ENCODE results near the gene SPSB1.
"Not testable (repeated sequence)": the region's sequence is repeated elsewhere in the genome, so short reads cannot be mapped to it uniquely, and the experiment has no call there.

SPSB1 gene

GRCh38 chr1:9299571-9300541 lies 7.2 kb downstream of the SPSB1 start:
- DNase-seq (ENCODE audit: low read depth in 1 of 2, low spot score in 1 of 2): not testable (repeated sequence)

DNA sequence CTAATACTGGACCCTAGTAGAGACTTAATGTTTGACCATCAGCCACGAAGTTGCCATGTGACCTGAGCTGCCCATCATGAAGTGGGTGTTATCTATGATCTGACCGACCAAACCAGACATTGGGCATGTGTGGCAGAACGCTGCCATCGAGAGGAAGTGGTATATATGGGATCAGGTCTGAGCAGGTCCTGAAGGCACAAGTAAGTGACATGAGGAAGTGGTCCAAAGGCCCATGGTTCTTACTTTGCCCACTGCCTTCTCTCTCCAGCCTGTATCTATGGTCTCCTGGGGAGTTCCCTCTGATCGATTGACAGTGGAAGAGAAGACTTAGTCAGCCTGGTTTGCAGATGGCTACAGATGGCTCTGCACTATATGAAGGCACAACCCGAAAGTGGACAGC lies 7.9 kb downstream of the SPSB1 start:
- DNase-seq (ENCODE audit: low read depth in 1 of 2, low spot score in 1 of 2): no peak

GRCh38 chr1:9302745-9303524 lies 10.2 kb downstream of the SPSB1 start:
- DNase-seq (ENCODE audit: low read depth in 1 of 2, low spot score in 1 of 2): no peak

GRCh38 chr1:9303916-9304315 lies 11.2 kb downstream of the SPSB1 start:
- no peak for DNase-seq (ENCODE audit: low read depth in 1 of 2, low spot score in 1 of 2)

DNA sequence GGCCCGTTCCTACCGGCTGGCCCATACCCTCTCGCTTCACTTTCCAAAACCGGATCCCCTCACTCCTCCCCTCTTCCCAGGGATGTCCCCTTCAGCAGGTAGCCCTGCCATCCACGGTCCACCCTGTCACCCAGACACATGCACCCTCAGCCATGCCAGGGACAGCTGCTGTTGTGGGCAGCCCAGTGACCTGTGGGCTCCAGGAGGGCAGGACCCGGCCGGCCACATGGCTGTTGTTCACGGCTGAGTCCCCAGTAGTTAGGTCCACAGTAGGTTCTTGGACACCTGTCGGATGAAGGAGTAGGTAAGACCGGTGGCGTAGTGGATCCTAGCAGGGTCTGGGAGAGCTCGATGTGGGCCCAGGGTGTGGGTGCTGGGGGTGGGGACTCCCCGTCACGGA lies 12.5 kb downstream of the SPSB1 start:
- no peak for DNase-seq (ENCODE audit: low read depth in 1 of 2, low spot score in 1 of 2)

DNA sequence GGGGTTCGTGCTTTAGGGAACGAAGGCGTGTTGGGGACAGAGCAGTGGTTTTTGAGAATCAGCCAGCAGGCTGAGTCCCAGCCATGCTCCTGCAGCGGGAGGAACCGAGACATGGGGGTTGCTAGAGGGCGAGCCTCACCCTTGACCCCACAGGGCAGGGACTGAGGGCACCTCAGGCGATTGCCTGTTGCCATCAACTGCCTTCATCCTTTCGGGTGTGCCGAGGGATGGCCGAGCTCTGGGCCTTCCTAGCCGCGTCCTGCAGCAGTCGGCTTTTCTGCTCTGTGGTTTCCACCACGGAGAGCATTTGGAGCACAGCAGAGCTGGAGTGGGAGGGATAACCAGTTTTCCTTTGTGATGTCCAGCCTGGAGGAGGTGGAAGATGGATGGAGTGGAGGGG lies 13.3 kb downstream of the SPSB1 start:
- no peak for DNase-seq (ENCODE audit: low read depth in 1 of 2, low spot score in 1 of 2)

DNA sequence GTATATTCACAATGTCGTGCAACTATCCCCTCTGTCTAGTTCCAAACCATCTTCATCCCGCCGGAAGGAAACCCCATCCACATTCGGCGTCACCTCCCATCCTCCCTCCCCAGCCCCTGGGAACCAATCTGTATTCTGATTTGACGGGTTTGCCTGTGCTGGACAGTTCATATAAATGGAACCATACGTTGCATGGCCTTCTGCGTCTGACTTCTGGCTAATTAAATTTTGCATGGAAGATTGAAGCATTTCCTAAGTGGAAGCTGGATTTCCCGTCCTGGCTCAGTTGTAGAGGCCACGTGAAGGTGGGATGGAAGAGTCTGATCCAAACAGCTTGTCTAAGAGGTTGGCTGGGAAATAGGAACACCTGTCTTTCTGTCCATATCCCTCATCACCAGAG lies 14.6 kb downstream of the SPSB1 start:
- DNase-seq (ENCODE audit: low read depth in 1 of 2, low spot score in 1 of 2): no peak

DNA sequence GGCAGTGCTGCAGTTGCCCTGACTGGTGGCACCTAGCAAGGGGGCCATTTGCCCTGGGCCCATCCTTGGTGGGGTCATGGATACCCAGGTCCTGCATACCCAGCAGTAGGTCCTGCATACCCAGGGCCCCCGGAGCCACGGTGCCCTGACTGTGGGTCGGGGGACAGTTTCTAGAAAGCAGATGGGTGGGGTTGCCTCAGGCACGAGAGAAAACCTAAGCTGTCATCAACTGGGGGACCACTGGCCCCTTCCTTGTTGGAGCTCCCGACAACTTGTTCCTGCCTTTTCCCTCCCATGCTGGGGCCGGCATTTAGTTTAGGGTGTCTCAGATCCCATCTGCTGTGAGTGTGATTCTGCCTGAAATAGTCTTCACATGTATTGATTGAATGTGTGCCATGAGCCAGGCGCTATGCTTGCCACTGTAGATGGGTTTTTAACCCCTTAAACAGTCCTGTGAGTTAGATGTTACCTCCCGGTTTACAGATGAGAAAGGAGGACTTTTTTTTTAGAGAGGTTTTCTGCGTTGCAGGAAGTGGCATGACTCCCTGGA lies 15.6 kb downstream of the SPSB1 start:
- DNase-seq (ENCODE audit: low read depth in 1 of 2, low spot score in 1 of 2): no peak

- no peak for DNase-seq (ENCODE audit: low read depth in 1 of 2, low spot score in 1 of 2)
These were observed 16.4 kb downstream of the SPSB1 start for GRCh38 chr1:9309080-9309479.

DNA sequence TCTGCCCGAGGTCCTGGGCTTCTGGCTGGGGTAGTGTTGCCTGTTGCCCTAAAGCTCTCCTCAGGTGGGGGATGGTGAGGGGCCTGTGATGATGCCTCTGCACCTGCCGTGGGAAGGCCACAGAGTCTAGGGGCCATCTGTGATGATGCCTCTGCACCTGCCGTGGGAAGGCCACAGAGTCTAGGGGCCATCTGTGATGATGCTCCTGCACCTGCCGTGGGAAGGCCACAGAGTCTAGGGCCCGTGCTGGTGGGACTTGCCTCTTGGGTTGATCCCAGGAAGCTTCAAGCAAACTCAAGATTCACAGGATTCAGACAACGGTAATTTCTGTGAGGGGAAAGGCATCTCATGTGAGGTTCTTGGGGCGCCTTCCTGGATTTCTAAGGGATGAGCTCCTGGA lies 17.3 kb downstream of the SPSB1 start:
- no peak for DNase-seq (ENCODE audit: low read depth in 1 of 2, low spot score in 1 of 2)

DNA sequence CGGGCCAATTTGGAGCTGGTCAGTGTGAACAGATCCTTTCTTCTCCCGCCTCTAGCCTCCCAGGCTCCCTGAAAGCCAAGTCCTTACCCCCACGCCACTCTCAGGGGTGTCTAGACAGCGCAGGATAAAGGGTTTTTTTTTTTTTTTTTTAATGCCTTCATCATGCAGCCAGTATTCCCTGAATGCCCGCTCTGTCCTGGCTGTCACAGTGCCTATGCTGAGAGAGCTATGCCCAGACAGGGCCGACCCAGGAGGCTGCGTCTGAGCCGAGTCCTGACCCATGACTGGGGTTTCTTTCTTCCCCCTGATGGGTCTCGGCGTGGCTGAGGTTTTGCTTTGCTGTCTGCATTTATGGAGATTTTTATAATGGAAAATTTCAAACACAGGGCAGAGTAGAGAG lies 18.3 kb downstream of the SPSB1 start:
- DNase-seq (ENCODE audit: low read depth in 1 of 2, low spot score in 1 of 2): no peak

GRCh38 chr1:9311479-9311878 lies 18.8 kb downstream of the SPSB1 start:
- no peak for DNase-seq (ENCODE audit: low read depth in 1 of 2, low spot score in 1 of 2)

- DNase-seq (ENCODE audit: low read depth in 1 of 2, low spot score in 1 of 2): no peak
These were observed 19.6 kb downstream of the SPSB1 start for GRCh38 chr1:9312168-9312720.

- no peak for DNase-seq (ENCODE audit: low read depth in 1 of 2, low spot score in 1 of 2)
These were observed 20.9 kb downstream of the SPSB1 start for GRCh38 chr1:9313576-9313975.

DNA sequence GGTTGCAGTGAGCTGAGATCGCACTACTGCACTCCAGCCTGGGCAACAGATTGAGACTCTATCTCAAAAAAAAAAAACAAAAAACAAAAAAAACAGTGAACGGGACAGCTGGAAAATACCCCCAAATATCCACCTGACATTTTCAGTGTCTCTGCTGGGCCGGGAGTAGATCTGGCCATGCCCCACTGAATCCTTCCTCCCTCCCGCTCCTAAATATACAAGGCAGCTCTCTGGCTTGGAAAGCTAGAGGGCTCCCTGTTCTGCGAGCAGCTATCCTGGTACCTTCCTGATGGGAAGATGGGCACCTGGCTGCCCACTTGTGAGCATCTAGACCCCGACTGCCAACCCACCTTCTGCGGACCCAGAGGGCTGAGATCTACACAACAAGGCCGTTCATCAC lies 21.4 kb downstream of the SPSB1 start:
- DNase-seq (ENCODE audit: low read depth in 1 of 2, low spot score in 1 of 2): no peak

GRCh38 chr1:9314711-9315379 lies 22.2 kb downstream of the SPSB1 start:
- no peak for DNase-seq (ENCODE audit: low read depth in 1 of 2, low spot score in 1 of 2)

GRCh38 chr1:9315411-9316079 lies 22.9 kb downstream of the SPSB1 start:
- peak in 1 of 2 donors; percentile 50 for DNase-seq (ENCODE audit: low read depth in 1 of 2, low spot score in 1 of 2)

DNA sequence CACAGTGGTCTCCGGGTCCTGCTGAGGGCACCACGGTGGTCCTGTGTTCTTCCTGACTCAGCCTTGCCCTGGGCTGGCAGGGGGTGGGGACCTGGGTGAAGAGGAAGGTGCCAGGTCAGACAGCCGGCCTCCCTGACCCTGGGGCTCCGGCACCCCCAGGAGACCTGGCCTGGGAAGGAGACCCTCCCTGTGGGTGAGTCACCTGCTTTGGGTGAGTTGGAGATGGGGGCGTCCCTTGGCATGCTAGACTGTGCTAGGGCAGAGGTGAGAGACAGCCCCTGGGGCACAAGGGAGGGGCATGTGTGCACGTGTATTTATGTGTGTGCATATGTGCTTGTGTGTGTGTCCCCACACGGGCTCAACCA lies 23.4 kb downstream of the SPSB1 start:
- peak in 1 of 2 donors; percentile 21 for DNase-seq (ENCODE audit: low read depth in 1 of 2, low spot score in 1 of 2)

GRCh38 chr1:9316512-9316911 lies 23.8 kb downstream of the SPSB1 start:
- DNase-seq (ENCODE audit: low read depth in 1 of 2, low spot score in 1 of 2): no peak

DNA sequence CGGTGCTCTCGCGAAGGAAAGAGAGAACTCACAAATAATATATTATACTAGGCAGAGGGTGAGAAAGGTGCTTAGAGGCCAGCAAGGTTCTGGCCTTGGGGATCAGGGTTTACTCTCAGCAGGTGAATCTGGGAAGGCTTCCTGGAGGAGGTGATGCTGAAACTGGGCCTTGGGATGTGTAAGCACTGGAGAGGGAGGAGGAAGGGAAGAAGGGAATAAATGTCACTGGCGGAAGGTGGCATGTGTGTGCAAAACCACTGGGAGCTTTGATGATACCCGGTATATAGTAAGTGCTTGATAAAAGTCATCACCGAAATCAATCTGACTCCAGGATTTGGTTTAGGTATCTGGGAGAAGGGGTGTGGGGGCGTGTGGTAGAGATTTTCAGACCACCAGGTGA lies 24.4 kb downstream of the SPSB1 start:
- DNase-seq (ENCODE audit: low read depth in 1 of 2, low spot score in 1 of 2): no peak

Measured in stimulated activated CD4-positive, alpha-beta T cell treated with anti-CD3 and anti-CD28 coated beads, Interleukin-15, amount 100 ng/mL, for 1 hour (primary cell).